Uterus (tissue), 2 donors: ENCODE data around the gene PIAS2.

Experiments used
- CTCF ChIP-seq, 4 experiments: fragments of 200-600 bp in 2 of 4; fragments of 450-650 bp in 2 of 4; sonication (generic) in 2 of 4; IDR thresholded peaks; one replicate each; pipeline ENCODE4 v1.5.1; 2016 to 2019; ENCODE audit warnings: antibody characterized with exemption in 4 of 4, mild to moderate bottlenecking in 2 of 4, moderate library complexity in 1 of 4
- POLR2A ChIP-seq, 2 donors: fragments of 450-650 bp; IDR thresholded peaks; one replicate each; pipeline ENCODE4 v1.6.1; 2016; ENCODE audit warnings: antibody characterized with exemption in 2 of 2, mild to moderate bottlenecking in 1 of 2, moderate library complexity in 1 of 2

GRCh38 chr18:46877329-46877987 is 39.8 kb downstream of the PIAS2 start:
- TF ChIP-seq POLR2A (IDR thresholded peaks at IDR 0.05), result no peak
- no peak for TF ChIP-seq CTCF (IDR thresholded peaks at IDR 0.05)
